Endodermal cell (in vitro differentiated cells): ENCODE measurements around the gene ERO1A. TPM values are rescaled to one million over a fixed set of nuclear protein-coding genes. Genes with fewer than 3 reads are reported as not detected.
A peak's percentile ranks its signal among the peaks of the same experiment; 100 is the strongest.

Experiments
- DNase-seq: peaks from one replicate; pipeline ENCODE4 v3.0.0-alpha.2; 2017
- H3K27ac ChIP-seq: 2 replicates; pipeline ENCODE4 v1.5.1; 2013; ENCODE audit warnings: mild to moderate bottlenecking, low read depth, low read length, moderate library complexity
- H3K27me3 ChIP-seq: 2 replicates; pipeline ENCODE4 v1.6.1; 2013; ENCODE audit warnings: mild to moderate bottlenecking, low read length, moderate library complexity; ENCODE audit not compliant: insufficient read depth, control insufficient read depth, poor library complexity, severe bottlenecking
- H3K36me3 ChIP-seq: 2 replicates; pipeline ENCODE4 v1.7.0; 2013; ENCODE audit warnings: mild to moderate bottlenecking, low read length, moderate library complexity; ENCODE audit not compliant: control insufficient read depth, insufficient read depth
- H3K4me1 ChIP-seq: one replicate; pipeline ENCODE4 v1.7.0; 2013; ENCODE audit warnings: low read length; ENCODE audit not compliant: control insufficient read depth, insufficient read depth
- H3K4me3 ChIP-seq: 2 replicates; pipeline ENCODE4 v1.5.1; 2013; ENCODE audit warnings: mild to moderate bottlenecking, low read length, moderate library complexity
- H3K9ac ChIP-seq: 2 replicates; pipeline ENCODE4 v1.6.1; 2013; ENCODE audit warnings: mild to moderate bottlenecking, low read length, moderate library complexity; ENCODE audit not compliant: poor library complexity, severe bottlenecking; ENCODE audit errors: extremely low read depth
- H3K9me3 ChIP-seq: 2 replicates; pipeline ENCODE4 v1.6.1; 2013; ENCODE audit warnings: mild to moderate bottlenecking, low read length, moderate library complexity; ENCODE audit not compliant: control insufficient read depth
- H3K27ac Mint-ChIP-seq: 2 replicates; pipeline ENCODE4 v1.8.0; 2020; ENCODE audit warnings: mixed read lengths
- H3K27me3 Mint-ChIP-seq: 2 replicates; pipeline ENCODE4 v1.8.0; 2021; ENCODE audit warnings: mild to moderate bottlenecking, mixed read lengths; ENCODE audit not compliant: insufficient read depth
- H3K36me3 Mint-ChIP-seq: 2 replicates; pipeline ENCODE4 v1.8.0; 2020; ENCODE audit warnings: low read depth, mixed read lengths
- H3K4me1 Mint-ChIP-seq: 2 replicates; pipeline ENCODE4 v1.8.0; 2020; ENCODE audit warnings: mixed read lengths
- H3K4me3 Mint-ChIP-seq: 2 replicates; pipeline ENCODE4 v1.8.0; 2020; ENCODE audit warnings: mild to moderate bottlenecking, moderate library complexity, mixed read lengths
- H3K9me3 Mint-ChIP-seq: 2 replicates; pipeline ENCODE4 v1.8.0; 2020; ENCODE audit warnings: mild to moderate bottlenecking, mixed read lengths
- CTCF ChIP-seq: fragments of 200-600 bp; sonication (generic); conservative IDR thresholded peaks from 2 replicates; pipeline ENCODE4 v1.5.0; 2021; ENCODE audit warnings: antibody characterized with exemption, mild to moderate bottlenecking
- WGBS, 2 experiments: methylation state at CpG; one replicate each; pipeline versions ENCODE4 v1.1.5 to v1.1.7; 2013; ENCODE audit warnings: missing lambda C conversion rate in 2 of 2, mixed read lengths in 1 of 2; ENCODE audit not compliant: insufficient coverage in 1 of 2, insufficient read length in 1 of 2; 5-methylcytosine and 5-hydroxymethylcytosine counted together
- total RNA-seq, 2 donors: library from RNA; stranded (reverse); fragmentation: NEBNext Ultra II Directional in 1 of 2; extraction: Animal tissue kit (Norgen Biotek cat#: 25700) in 1 of 2; gene quantifications; 2 replicates in 1 of 2; 3 replicates in 1 of 2; pipeline ENCODE4 v1.2.1, GENCODE V29; 2021

The ERO1A gene
- total RNA-seq, 2 donors from 2014 or later, result 44.5 to 60.8 TPM

GRCh38 chr14:52738409-52738808 lies 43.1 kb upstream of the ERO1A start:
- Histone ChIP-seq H3K9me3 (peaks cover 7% of the 10 kb centered on the region), H3K27ac (no peak overlapping the region), H3K4me3 (no peak overlapping the region), H3K4me1 (peaks cover 4% of the 10 kb centered on the region), H3K36me3 (peaks cover 23% of the 10 kb centered on the region), H3K9ac (no peak overlapping the region), H3K27me3 (no peaks in the 10 kb centered on the region)
- peaks cover 37% of the 10 kb centered on the region for H3K36me3 Mint-ChIP-seq
- no peak for TF ChIP-seq CTCF
- no peak overlapping the region for H3K27ac Mint-ChIP-seq
- H3K4me3 Mint-ChIP-seq, result no peak overlapping the region
- peaks cover 33% of the 10 kb centered on the region for H3K4me1 Mint-ChIP-seq
- H3K27me3 Mint-ChIP-seq, result no peaks in the 10 kb centered on the region
- H3K9me3 Mint-ChIP-seq, result peaks cover 2% of the 10 kb centered on the region
- DNase-seq, result no peak

- Histone ChIP-seq H3K4me3 (peak overlapping the region; percentile 57), H3K27me3 (no peaks in the 10 kb centered on the region), H3K4me1 (peaks cover 4% of the 10 kb centered on the region), H3K36me3 (peaks cover 31% of the 10 kb centered on the region), H3K27ac (no peak overlapping the region), H3K9ac (no peak overlapping the region), H3K9me3 (peaks cover 7% of the 10 kb centered on the region)
- DNase-seq, result no peak
- Mint-ChIP-seq H3K36me3 (peaks cover 39% of the 10 kb centered on the region), H3K4me1 (peaks cover 33% of the 10 kb centered on the region), H3K4me3 (peak overlapping the region; percentile 20), H3K9me3 (peaks cover 2% of the 10 kb centered on the region), H3K27ac (peak overlapping the region; percentile 44), H3K27me3 (no peaks in the 10 kb centered on the region)
- no peak for TF ChIP-seq CTCF
- WGBS, 2 experiments, result 37 to 67% methylated on average over 1 of the region's 1 CpG
These were observed 40.6 kb upstream of the ERO1A start for GRCh38 chr14:52735921-52736489.

- no peak for TF ChIP-seq CTCF
- Mint-ChIP-seq H3K36me3 (peaks cover 36% of the 10 kb centered on the region), H3K4me1 (peaks cover 37% of the 10 kb centered on the region), H3K4me3 (no peak overlapping the region), H3K9me3 (peaks cover 2% of the 10 kb centered on the region), H3K27ac (no peak overlapping the region), H3K27me3 (no peaks in the 10 kb centered on the region)
- Histone ChIP-seq H3K27me3 (no peaks in the 10 kb centered on the region), H3K27ac (no peak overlapping the region), H3K36me3 (peaks cover 26% of the 10 kb centered on the region), H3K9ac (no peak overlapping the region), H3K4me1 (peaks cover 4% of the 10 kb centered on the region), H3K4me3 (no peak overlapping the region), H3K9me3 (peaks cover 7% of the 10 kb centered on the region)
- DNase-seq, result peak; percentile 57
- 96 to 98% methylated on average over 6 to 9 of the region's 9 CpGs for WGBS, 2 experiments
These were observed 38.5 kb upstream of the ERO1A start for GRCh38 chr14:52733824-52734223.
